GM08714 (cell line): ENCODE measurements around the gene SEMA5A.

Experiments used
- H3K4me3 ChIP-seq: fragments of 200-500 bp; sonication (Bioruptor generic); 2 replicates; pipeline ENCODE4 v1.5.1; 2014; ENCODE audit warnings: mild to moderate bottlenecking, low read length, inconsistent platforms
- ZNF274 ChIP-seq: IDR thresholded peaks from 2 replicates; pipeline ENCODE4 v1.6.1; 2012; ENCODE audit warnings: mild to moderate bottlenecking, low read depth, low read length

The SEMA5A gene

GRCh38 chr5:9351546-9351945 is 194.3 kb downstream of the SEMA5A start:
- TF ChIP-seq ZNF274, result no peak
- no peak overlapping the region for H3K4me3 ChIP-seq

GRCh38 chr5:9350301-9350797 is 195.5 kb downstream of the SEMA5A start:
- TF ChIP-seq ZNF274, result no peak

GRCh38 chr5:9348401-9348996 is 197.4 kb downstream of the SEMA5A start:
- H3K4me3 ChIP-seq, result no peak overlapping the region
- no peak for TF ChIP-seq ZNF274

More at GRCh38 chr5:9350301-9350797, 195.5 kb downstream of the SEMA5A start:
- no peak overlapping the region for H3K4me3 ChIP-seq

- no peak for TF ChIP-seq ZNF274
- no peak overlapping the region for H3K4me3 ChIP-seq
Measured at GRCh38 chr5:9347541-9348295, 198.2 kb downstream of the SEMA5A start.

GRCh38 chr5:9347032-9347431 is 198.8 kb downstream of the SEMA5A start:
- TF ChIP-seq ZNF274, result no peak
- H3K4me3 ChIP-seq, result no peak overlapping the region

GRCh38 chr5:9344751-9345240 is 201.1 kb downstream of the SEMA5A start:
- TF ChIP-seq ZNF274, result no peak

GRCh38 chr5:9343146-9343850 is 202.6 kb downstream of the SEMA5A start:
- no peak overlapping the region for H3K4me3 ChIP-seq
- TF ChIP-seq ZNF274, result no peak

More at GRCh38 chr5:9344751-9345240, 201.1 kb downstream of the SEMA5A start:
- H3K4me3 ChIP-seq, result no peak overlapping the region

GRCh38 chr5:9342161-9342787 is 203.6 kb downstream of the SEMA5A start:
- no peak overlapping the region for H3K4me3 ChIP-seq
- TF ChIP-seq ZNF274, result no peak

- TF ChIP-seq ZNF274, result no peak
- no peak overlapping the region for H3K4me3 ChIP-seq
Measured at GRCh38 chr5:9340085-9340484, 205.8 kb downstream of the SEMA5A start.

- no peak for TF ChIP-seq ZNF274
- H3K4me3 ChIP-seq, result no peak overlapping the region
Measured at GRCh38 chr5:9339206-9339818, 206.6 kb downstream of the SEMA5A start.

GRCh38 chr5:9338796-9339195 is 207.1 kb downstream of the SEMA5A start:
- no peak for TF ChIP-seq ZNF274
- no peak overlapping the region for H3K4me3 ChIP-seq

- H3K4me3 ChIP-seq, result no peak overlapping the region
- no peak for TF ChIP-seq ZNF274
Measured at GRCh38 chr5:9337928-9338595, 207.8 kb downstream of the SEMA5A start.

GRCh38 chr5:9335754-9336495 is 209.9 kb downstream of the SEMA5A start:
- no peak overlapping the region for H3K4me3 ChIP-seq
- no peak for TF ChIP-seq ZNF274

- TF ChIP-seq ZNF274, result no peak
- H3K4me3 ChIP-seq, result no peak overlapping the region
Measured at GRCh38 chr5:9335269-9335668, 210.6 kb downstream of the SEMA5A start.
